ENCODE data around the gene NMRAL1.

Gene NMRAL1

DNA sequence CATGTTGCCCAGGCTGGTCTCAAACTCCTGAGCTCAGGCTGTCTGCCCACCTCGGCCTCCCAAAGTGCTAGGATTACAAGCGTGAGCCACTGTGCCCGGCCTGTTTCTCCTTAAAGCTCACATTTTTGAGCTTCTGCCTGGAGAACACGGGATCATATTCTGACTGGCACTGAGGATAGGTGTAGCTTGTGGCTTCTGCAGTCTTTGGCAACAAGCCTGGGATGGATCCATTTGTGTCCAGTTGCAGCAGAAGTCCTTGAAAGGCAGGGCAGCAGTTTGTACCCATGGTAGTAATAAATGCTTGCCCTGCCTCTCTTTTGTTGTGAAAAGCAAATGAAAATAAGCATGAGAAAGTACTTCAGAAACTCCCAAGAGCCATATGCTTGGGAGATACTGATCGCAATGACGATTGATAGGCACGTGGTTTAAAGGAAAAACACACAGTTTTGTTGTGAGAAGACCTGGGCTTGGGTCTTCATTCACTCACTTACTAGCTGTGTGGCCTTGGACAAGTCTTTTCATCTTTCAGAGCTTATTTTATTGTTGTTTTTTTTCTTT lies 54.9 kb downstream of the NMRAL1 start:
- CTCF ChIA-PET: interaction anchor here (0.7 to 5.8 kb wide), 2 partner anchors 16 to 166 kb away, joined by 7 to 54 read pairs; no protein-coding TSS in a partner anchor
- no peak for DNase-seq (ENCODE audit: extremely low spot score)
- POLR2A ChIA-PET: no interaction called here
- no peak for TF ChIP-seq SP1 (IDR thresholded peaks at IDR 0.05)
- no peak for TF ChIP-seq HDGF (IDR thresholded peaks at IDR 0.05; ENCODE audit: borderline replicate concordance)

DNA sequence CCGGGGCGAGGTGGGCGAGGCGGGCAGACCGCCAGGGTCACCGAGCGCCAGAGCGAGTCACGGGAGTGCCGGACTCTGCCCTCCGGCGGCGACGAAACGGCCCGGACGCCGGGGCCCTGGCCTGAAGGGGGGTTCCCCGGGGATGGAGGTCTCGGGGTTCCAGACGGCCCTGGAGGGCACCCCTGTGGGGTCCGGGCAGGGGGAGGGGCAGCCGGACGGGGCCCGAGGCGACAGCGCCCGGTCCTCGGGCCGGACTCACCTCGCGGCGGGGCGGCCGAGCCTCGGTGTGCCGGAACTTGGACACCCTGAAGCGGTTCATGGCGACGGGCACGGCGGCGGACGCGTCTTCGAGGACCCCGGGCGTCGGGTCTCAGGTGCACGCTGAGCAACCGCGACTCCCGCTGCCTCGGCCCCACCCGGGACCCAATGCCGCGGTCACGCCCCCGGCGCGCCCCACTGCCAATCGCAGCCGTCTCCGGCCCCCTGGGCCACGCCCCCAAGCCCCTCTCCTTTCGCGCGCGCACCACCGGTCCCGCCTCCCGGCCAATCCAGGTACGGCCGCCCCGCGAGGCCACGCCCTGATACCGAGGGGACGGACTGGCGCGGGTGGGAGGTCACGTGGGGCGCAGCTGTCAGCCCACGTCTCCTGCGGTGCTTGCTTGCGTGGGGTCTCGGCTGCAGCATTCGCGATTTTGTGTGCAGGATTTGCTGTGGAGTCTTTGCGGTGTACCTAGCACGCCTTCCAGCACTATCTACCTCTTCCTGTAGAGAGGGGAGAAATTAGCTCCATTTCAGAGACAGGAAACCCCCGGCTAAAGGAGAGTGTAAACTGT lies 58.0 kb downstream of the NMRAL1 start, which contains the start of gene CORO7:
Gene CORO7 (minus strand): TSS at position 397 of the 833 bp plus-strand sequence. CDS start 78 bp downstream, at position 319.
- ChIA-PET CTCF (interaction anchor here (0.5 to 5.8 kb wide), 2 partner anchors 13 to 62 kb away, joined by 3 to 54 read pairs; no protein-coding TSS in a partner anchor), POLR2A (interaction anchor here (1.0 to 1.7 kb wide), 4 partner anchors 8 to 65 kb away, joined by 3 to 7 read pairs (median 4); partner anchors contain the start of gene PAM16)
- TF ChIP-seq BHLHE40 (IDR thresholded peaks at IDR 0.05; ENCODE audit: borderline replicate concordance) (no peak), TARDBP (IDR thresholded peaks at IDR 0.05) (peak; percentile 81), L3MBTL2 (conservative IDR thresholded peaks at IDR 0.05) (peak; percentile 67), ZNF384 (IDR thresholded peaks at IDR 0.05) (no peak), HDGF (IDR thresholded peaks at IDR 0.05; ENCODE audit: borderline replicate concordance) (0 out of 2 replicates have a peak, but pooled peaks have one; percentile 86), CTBP1 (IDR thresholded peaks at IDR 0.05; ENCODE audit: borderline replicate concordance) (no peak)
- TF ChIP-seq, protein P1, sequence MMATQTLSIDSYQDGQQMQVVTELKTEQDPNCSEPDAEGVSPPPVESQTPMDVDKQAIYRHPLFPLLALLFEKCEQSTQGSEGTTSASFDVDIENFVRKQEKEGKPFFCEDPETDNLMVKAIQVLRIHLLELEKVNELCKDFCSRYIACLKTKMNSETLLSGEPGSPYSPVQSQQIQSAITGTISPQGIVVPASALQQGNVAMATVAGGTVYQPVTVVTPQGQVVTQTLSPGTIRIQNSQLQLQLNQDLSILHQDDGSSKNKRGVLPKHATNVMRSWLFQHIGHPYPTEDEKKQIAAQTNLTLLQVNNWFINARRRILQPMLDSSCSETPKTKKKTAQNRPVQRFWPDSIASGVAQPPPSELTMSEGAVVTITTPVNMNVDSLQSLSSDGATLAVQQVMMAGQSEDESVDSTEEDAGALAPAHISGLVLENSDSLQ (IDR thresholded peaks at IDR 0.05): peak; percentile 72
- DNase-seq (ENCODE audit: extremely low spot score): peak; percentile 97

DNA sequence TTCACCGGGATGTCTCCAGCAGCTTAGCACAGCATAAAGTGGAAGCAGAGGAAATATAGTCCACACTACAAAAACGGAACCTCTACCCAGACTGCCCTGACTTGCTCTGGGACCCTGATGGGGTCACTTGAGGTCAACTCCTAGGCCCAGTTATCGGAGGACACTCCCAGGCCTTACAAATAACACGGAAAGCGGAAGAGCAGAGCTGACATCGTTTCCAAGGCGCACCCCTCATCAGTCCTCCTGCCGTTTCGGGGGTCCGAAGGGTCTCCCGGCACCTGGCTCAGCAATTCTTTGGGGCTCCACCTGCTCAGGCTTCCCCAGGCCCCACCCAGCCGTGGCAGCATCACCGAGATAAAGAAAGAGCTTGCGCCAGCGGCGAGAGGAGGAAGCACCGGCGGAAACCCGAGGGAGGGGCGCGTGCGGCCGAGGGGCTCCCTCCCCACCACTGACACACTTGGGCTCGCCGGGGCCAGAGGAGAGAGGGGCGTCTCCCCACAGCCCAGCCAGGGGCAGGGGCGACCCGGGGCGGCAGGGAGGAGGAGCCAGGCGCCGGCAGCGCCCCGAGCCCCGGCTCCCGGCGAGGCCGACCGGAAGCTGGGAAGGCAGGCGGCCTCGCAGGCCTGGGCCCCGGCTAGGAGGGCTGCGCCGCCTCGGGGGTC lies 58.8 kb downstream of the NMRAL1 start:
- POLR2A ChIA-PET: interaction anchor here (1.0 to 1.7 kb wide), 5 partner anchors 9 to 64 kb away, joined by 3 to 5 read pairs (median 4); partner anchors contain the start of gene PAM16
- DNase-seq (ENCODE audit: extremely low spot score): peak; percentile 37
- CTCF ChIA-PET: interaction anchor here (0.5 to 5.8 kb wide), 2 partner anchors 12 to 62 kb away, joined by 3 to 54 read pairs; no protein-coding TSS in a partner anchor
- TF ChIP-seq SUZ12 (IDR thresholded peaks at IDR 0.05): no peak

DNA sequence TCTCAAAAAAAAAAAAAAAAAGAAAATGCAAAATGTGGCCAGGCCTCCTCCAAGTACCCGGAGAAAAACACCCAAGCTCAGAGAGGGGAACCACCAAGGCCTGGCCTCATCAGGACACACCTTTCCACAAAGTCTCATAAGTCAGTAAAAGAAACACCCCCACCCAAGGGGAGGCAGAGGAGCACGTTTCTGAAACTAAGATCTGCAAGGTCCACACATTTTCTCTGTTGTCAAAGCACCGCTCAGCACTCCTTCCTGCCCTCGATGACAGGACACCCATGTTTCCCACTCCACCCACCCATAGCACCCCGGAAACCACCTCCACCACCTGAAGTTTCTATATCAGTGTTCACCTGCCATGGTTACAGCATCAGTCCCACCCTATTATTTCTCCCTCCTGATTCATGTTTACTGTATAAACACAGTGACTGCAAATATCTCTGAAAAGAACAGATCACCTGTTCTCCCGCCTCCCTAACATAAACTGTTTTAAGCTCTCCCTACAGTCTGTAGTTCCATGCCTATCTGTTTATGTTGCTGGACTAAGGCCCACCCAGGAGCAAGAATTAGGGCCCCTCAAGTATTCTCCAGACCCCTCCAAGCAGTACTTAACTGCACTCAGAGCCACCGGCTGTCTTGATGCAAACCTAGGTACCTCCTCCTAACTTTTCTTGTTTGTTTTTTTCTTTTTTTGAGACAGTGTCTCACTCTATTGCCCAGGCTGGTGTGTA lies 60.1 kb downstream of the NMRAL1 start:
- no peak for TF ChIP-seq FOXK2 (IDR thresholded peaks at IDR 0.05)
- TF ChIP-seq LEF1 (IDR thresholded peaks at IDR 0.05; ENCODE audit: borderline replicate concordance): no peak
- CTCF ChIA-PET: interaction anchor here (0.8 to 5.8 kb wide), 2 partner anchors 11 to 44 kb away, joined by 3 to 54 read pairs; no protein-coding TSS in a partner anchor
- DNase-seq (ENCODE audit: extremely low spot score): no peak
- POLR2A ChIA-PET: interaction anchor here (1.2 to 1.6 kb wide), 2 partner anchors 11 to 12 kb away, joined by 3 to 5 read pairs; no protein-coding TSS in a partner anchor

DNA sequence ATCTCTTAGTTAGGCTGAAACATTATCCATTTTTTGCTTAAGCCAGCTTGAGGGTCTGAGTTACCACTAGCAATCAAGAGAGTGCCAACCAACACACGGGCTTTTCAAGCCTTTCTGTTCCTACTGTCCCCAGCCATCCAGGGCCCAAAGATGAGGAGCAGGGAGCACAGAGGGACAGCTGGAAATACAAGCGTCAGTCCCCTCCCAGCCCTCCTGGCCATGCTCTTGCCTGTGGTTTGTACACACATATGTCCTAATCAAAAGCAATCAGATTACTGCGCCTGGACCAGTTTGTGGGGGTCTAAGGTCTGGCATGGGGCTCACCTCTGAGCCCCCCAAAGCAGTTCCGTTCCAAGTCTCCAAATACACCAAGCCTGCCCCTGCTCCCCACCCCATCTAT lies 61.6 kb downstream of the NMRAL1 start:
- TF ChIP-seq ZNF384 (IDR thresholded peaks at IDR 0.05) (no peak), FOXM1 (IDR thresholded peaks at IDR 0.05; ENCODE audit: borderline replicate concordance) (no peak), SUZ12 (IDR thresholded peaks at IDR 0.05) (no peak), LEF1 (IDR thresholded peaks at IDR 0.05; ENCODE audit: borderline replicate concordance) (no peak), NFRKB (IDR thresholded peaks at IDR 0.05) (no peak)
- POLR2A ChIA-PET: no interaction called here
- DNase-seq (ENCODE audit: extremely low spot score): no peak
- CTCF ChIA-PET: interaction anchor here (0.6 to 2.3 kb wide), 2 partner anchors 10 to 206 kb away, joined by 3 to 8 read pairs; no protein-coding TSS in a partner anchor

DNA sequence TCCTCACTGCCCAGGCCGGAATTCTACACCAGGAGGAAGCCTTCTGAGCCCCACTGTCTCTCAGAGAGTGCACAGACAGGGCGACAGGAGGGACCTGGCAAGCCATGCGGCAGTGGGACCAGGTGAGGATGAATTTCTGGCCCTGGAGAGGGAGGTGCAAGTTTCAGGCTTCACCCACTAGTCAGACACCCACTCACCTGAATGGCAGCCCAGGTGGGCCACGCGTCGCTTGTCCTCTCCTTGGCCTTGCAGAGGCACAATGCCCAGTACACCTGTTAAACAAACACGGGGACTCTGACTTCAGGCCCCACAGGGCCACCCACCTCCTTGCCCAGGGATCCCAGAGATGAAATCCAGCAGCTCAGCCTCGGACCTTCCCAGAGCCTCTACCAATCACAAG lies 62.3 kb downstream of the NMRAL1 start:
- TF ChIP-seq ARNT (IDR thresholded peaks at IDR 0.05) (no peak), ZNF384 (IDR thresholded peaks at IDR 0.05) (no peak), CTBP1 (IDR thresholded peaks at IDR 0.05; ENCODE audit: borderline replicate concordance) (no peak), L3MBTL2 (conservative IDR thresholded peaks at IDR 0.05) (no peak), BHLHE40 (IDR thresholded peaks at IDR 0.05; ENCODE audit: borderline replicate concordance) (no peak), TARDBP (IDR thresholded peaks at IDR 0.05) (no peak), FOXK2 (IDR thresholded peaks at IDR 0.05) (no peak), NFRKB (IDR thresholded peaks at IDR 0.05) (no peak), FOXA1 (IDR thresholded peaks at IDR 0.05) (no peak), FOXM1 (IDR thresholded peaks at IDR 0.05; ENCODE audit: borderline replicate concordance) (no peak), LEF1 (IDR thresholded peaks at IDR 0.05; ENCODE audit: borderline replicate concordance) (no peak), HDGF (IDR thresholded peaks at IDR 0.05; ENCODE audit: borderline replicate concordance) (no peak), SUZ12 (IDR thresholded peaks at IDR 0.05) (no peak), ELF4 (IDR thresholded peaks at IDR 0.05) (no peak), SP1 (IDR thresholded peaks at IDR 0.05) (no peak)
- TF ChIP-seq, protein P1 (IDR thresholded peaks at IDR 0.05): no peak
- POLR2A ChIA-PET: no interaction called here
- DNase-seq (ENCODE audit: extremely low spot score): no peak
- CTCF ChIA-PET: interaction anchor here (2.3 kb wide), 1 partner anchor 10 kb away, joined by 8 read pairs; no protein-coding TSS in a partner anchor

Measured in HEK293T (cell line).